PC-3 (cell line): ENCODE results near the gene GLT6D1. TPM values are rescaled to one million over a fixed set of nuclear protein-coding genes. Genes with fewer than 3 reads are reported as not detected.

ENCODE experiments used
- ATAC-seq: fragments of 200-7000 bp; cut with Tn5 transposase; 2 replicates; pipeline ENCODE4 v1.9.1; 2020; ENCODE audit warnings: mild to moderate bottlenecking, moderate library complexity
- BruUV-seq: library from RNA; stranded (reverse); fragments of 400-500 nt; replicated peaks from 2 replicates; lab custom pipeline; 2021; lab: Mats Ljungman, UMichigan
- CTCF ChIA-PET: fragments of 300-600 bp; sonication (Branson Sonifier 250); formaldehyde crosslinking; loops from one replicate; lab custom pipeline; 2022; ENCODE audit warnings: antibody characterized with exemption; lab: Charles Lee
- POLR2A ChIA-PET: fragments of 300-600 bp; sonication (Branson Sonifier 250); formaldehyde crosslinking; loops from one replicate; lab custom pipeline; 2022; ENCODE audit warnings: antibody characterized with exemption; ENCODE audit not compliant: unreplicated experiment; lab: Charles Lee
- DNase-seq: peaks from one replicate; pipeline ENCODE4 v3.0.0-alpha.2; 2015
- H2AFZ ChIP-seq: fragments of 300-600 bp; sonication (generic); 2 replicates; pipeline ENCODE4 v1.6.0; 2016; ENCODE audit warnings: antibody characterized with exemption, low read length
- H3F3A ChIP-seq: fragments of 300-600 bp; sonication (generic); one replicate; pipeline ENCODE4 v1.6.0; 2017; ENCODE audit warnings: antibody characterized with exemption, low read length, control low read depth, mild to moderate bottlenecking; ENCODE audit not compliant: unreplicated experiment
- H3K27ac ChIP-seq: fragments of 300-600 bp; sonication (generic); 2 replicates; pipeline ENCODE4 v1.5.1; 2016; ENCODE audit warnings: mild to moderate bottlenecking, low read length
- H3K27me3 ChIP-seq: fragments of 300-600 bp; sonication (generic); 2 replicates; pipeline ENCODE4 v1.6.1; 2016; ENCODE audit warnings: low read length, mixed read lengths
- H3K36me3 ChIP-seq: fragments of 300-600 bp; sonication (generic); 2 replicates; pipeline ENCODE4 v1.6.1; 2016; ENCODE audit warnings: low read depth, mixed run types, low read length, mixed read lengths
- H3K4me1 ChIP-seq: fragments of 300-600 bp; sonication (generic); 2 replicates; pipeline ENCODE4 v1.5.1; 2016; ENCODE audit warnings: low read length; ENCODE audit not compliant: insufficient read depth
- H3K4me2 ChIP-seq: fragments of 300-600 bp; sonication (generic); 2 replicates; pipeline ENCODE4 v1.6.0; 2016; ENCODE audit warnings: low read length
- H3K4me3 ChIP-seq: fragments of 300-600 bp; sonication (generic); 2 replicates; pipeline ENCODE4 v1.5.1; 2016; ENCODE audit warnings: mild to moderate bottlenecking, low read length, mixed read lengths
- H3K79me2 ChIP-seq: fragments of 300-600 bp; sonication (generic); 2 replicates; pipeline ENCODE4 v1.6.1; 2017; ENCODE audit warnings: low read length, mixed read lengths
- H3K9ac ChIP-seq: fragments of 300-600 bp; sonication (generic); 2 replicates; pipeline ENCODE4 v1.6.0; 2016; ENCODE audit warnings: mild to moderate bottlenecking, low read length
- H3K9me2 ChIP-seq: fragments of 300-600 bp; sonication (generic); replicated peaks from 2 replicates; pipeline ENCODE4 v1.6.1; 2016; ENCODE audit warnings: mixed run types, low read length, mixed read lengths
- H3K9me3 ChIP-seq: fragments of 300-600 bp; sonication (generic); 2 replicates; pipeline ENCODE4 v1.6.1; 2016; ENCODE audit warnings: low read length, mixed read lengths
- H4K20me1 ChIP-seq: fragments of 300-600 bp; sonication (generic); 2 replicates; pipeline ENCODE4 v1.6.1; 2016; ENCODE audit warnings: low read length, mixed read lengths
- CTCF ChIP-seq: fragments of 300-600 bp; sonication (generic); conservative IDR thresholded peaks from 2 replicates; pipeline ENCODE4 v1.5.1; 2017; ENCODE audit warnings: antibody characterized with exemption, low read depth, mild to moderate bottlenecking, low read length
- EZH2 ChIP-seq: fragments of 300-600 bp; sonication (generic); IDR thresholded peaks from one replicate; pipeline ENCODE4 v1.6.1; 2017; ENCODE audit warnings: antibody characterized with exemption, mild to moderate bottlenecking, low read length; ENCODE audit not compliant: unreplicated experiment
- EZH2phosphoT487 ChIP-seq: fragments of 300-600 bp; sonication (generic); IDR thresholded peaks from 2 replicates; pipeline ENCODE4 v1.6.1; 2018; ENCODE audit warnings: mild to moderate bottlenecking, antibody characterized with exemption, low read length, borderline replicate concordance
- intact Hi-C: fragments of 100-400 bp; cut with micrococcal nuclease; formaldehyde crosslinking; loops from 2 replicates; pipeline ENCODE4 v1.9.0; 2023
- total RNA-seq: library from RNA; depleted of rRNA; stranded (reverse); fragments of >200 nt; gene quantifications from 2 replicates; pipeline ENCODE4 v1.2.3, GENCODE V29; 2014

The GLT6D1 gene
- total RNA-seq, 1 experiment from 2014 or later, result not detected

- intact Hi-C loops, result no loop called here
- H4K20me1 ChIP-seq, result no peaks in the 10 kb centered on the region
- no peak overlapping the region for H3K4me2 ChIP-seq
- H3K9ac ChIP-seq, result no peak overlapping the region
- no peak overlapping the region for H3K27ac ChIP-seq
- no peaks in the 10 kb centered on the region for H3K36me3 ChIP-seq
- H3F3A ChIP-seq, result no peaks in the 10 kb centered on the region
- CTCF ChIA-PET, result no interaction called here
- H3K9me2 ChIP-seq, result no peaks in the 10 kb centered on the region
- no peak overlapping the region for H2AFZ ChIP-seq
- ATAC-seq (no peak), DNase-seq (no peak)
- no peak for TF ChIP-seq EZH2
- BruUV-seq, result no TSS peak
- POLR2A ChIA-PET, result no interaction called here
- H3K27me3 ChIP-seq, result peaks cover 9% of the 10 kb centered on the region; the same call in 1 of the 2 replicates
- no peaks in the 10 kb centered on the region for H3K9me3 ChIP-seq
- no peaks in the 10 kb centered on the region for H3K79me2 ChIP-seq
- H3K4me1 ChIP-seq, result no peaks in the 10 kb centered on the region
- H3K4me3 ChIP-seq, result no peak overlapping the region
These were observed 48.8 kb downstream of the GLT6D1 start for GRCh38 chr9:135590486-135591079.

DNA sequence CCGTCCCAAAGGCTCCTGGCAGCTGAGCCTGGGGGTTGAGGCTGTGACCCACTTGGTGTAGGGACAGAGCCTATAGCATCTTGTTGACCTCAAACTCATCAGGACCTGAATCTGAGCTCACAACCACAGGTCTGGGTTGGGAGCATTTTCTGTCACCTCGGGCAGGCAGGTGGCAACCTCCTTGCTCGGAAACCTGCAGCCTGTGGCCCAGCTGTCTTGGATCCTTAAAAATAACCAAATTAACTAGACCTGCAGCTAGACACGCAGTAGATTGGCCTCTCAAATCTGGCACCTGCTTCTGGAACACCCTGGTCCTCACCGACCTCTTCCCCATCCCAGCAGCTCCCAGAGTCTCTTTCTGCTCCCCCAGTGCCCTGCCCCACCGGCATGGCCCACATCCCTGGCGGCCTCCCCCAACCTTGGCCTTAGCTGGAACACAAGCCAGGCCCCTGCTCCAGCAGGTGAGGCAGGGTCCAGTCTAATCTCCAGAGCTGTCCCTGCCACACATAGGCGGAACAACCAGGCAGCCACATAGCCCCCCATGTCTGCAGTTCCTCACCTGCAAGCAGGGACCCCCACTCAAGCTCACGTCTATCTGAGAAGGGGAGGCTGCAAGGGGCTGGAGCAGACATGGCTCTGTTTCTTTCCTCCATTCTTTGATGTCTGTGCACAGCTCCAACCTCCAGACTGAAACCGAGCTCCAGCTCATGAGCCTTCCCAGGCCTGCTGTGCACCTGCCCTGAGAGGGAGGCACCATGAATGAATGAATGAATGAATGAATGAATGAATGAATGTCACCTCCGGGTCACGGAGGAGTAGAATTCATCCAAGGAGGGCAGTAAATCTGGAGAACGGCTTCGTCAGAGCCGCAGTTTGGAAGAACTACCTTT, 49.5 kb downstream of the GLT6D1 start:
- H2AFZ ChIP-seq, result no peak overlapping the region
- H3F3A ChIP-seq, result no peaks in the 10 kb centered on the region
- H3K27ac ChIP-seq, result no peak overlapping the region
- no peaks in the 10 kb centered on the region for H4K20me1 ChIP-seq
- intact Hi-C loops, result no loop called here
- no peak overlapping the region for H3K9ac ChIP-seq
- ATAC-seq, result no peak
- H3K9me3 ChIP-seq, result no peaks in the 10 kb centered on the region
- DNase-seq, result no peak
- BruUV-seq, result no TSS peak
- POLR2A ChIA-PET, result no interaction called here
- H3K36me3 ChIP-seq, result no peaks in the 10 kb centered on the region
- CTCF ChIA-PET, result no interaction called here
- peaks cover 9% of the 10 kb centered on the region; the same call in 1 of the 2 replicates for H3K27me3 ChIP-seq
- no peaks in the 10 kb centered on the region for H3K4me1 ChIP-seq
- H3K9me2 ChIP-seq, result no peaks in the 10 kb centered on the region
- no peaks in the 10 kb centered on the region for H3K79me2 ChIP-seq
- H3K4me2 ChIP-seq, result no peak overlapping the region
- H3K4me3 ChIP-seq, result no peak overlapping the region
- TF ChIP-seq EZH2phosphoT487 (no peak), EZH2 (no peak), CTCF (no peak)

GRCh38 chr9:135588886-135589595, 50.3 kb downstream of the GLT6D1 start:
- H3F3A ChIP-seq, result no peaks in the 10 kb centered on the region

More at GRCh38 chr9:135588886-135589595, 50.3 kb downstream of the GLT6D1 start:
- no peak for ATAC-seq
- no peak for TF ChIP-seq EZH2phosphoT487
- Histone ChIP-seq H3K36me3 (no peaks in the 10 kb centered on the region), H3K4me1 (no peaks in the 10 kb centered on the region), H3K4me2 (no peak overlapping the region), H3K27me3 (peaks cover 9% of the 10 kb centered on the region; the same call in 1 of the 2 replicates), H3K9me2 (no peaks in the 10 kb centered on the region), H3K4me3 (no peak overlapping the region), H2AFZ (no peak overlapping the region), H3K79me2 (no peaks in the 10 kb centered on the region), H3K27ac (no peak overlapping the region), H4K20me1 (no peaks in the 10 kb centered on the region), H3K9me3 (no peaks in the 10 kb centered on the region), H3K9ac (no peak overlapping the region)
- ChIA-PET POLR2A (no interaction called here), CTCF (no interaction called here)
- DNase-seq, result no peak
- intact Hi-C loops, result no loop called here
- no TSS peak for BruUV-seq
